ENCODE data around the gene FAM162B. TPM values are rescaled to one million over a fixed set of nuclear protein-coding genes. Genes with fewer than 3 reads are reported as not detected.
"Not testable (repeated sequence)": the region's sequence is repeated elsewhere in the genome, so short reads cannot be mapped to it uniquely, and the experiment has no call there.

The FAM162B gene
- polyA plus RNA-seq, 1 experiment = 6.4 TPM

GRCh38 chr6:116730513-116730912 is 35.0 kb downstream of the FAM162B start:
- no peak for TF ChIP-seq CTCF (IDR thresholded peaks at IDR 0.05; ENCODE audit: insufficient read depth, low read depth, low read length)
- H3K36me3 ChIP-seq (ENCODE audit: control insufficient read depth, insufficient read depth, low read length) = no peaks in the 10 kb centered on the region
- ChIA-PET CTCF (no interaction called here), POLR2A (no interaction called here)
- no peaks in the 10 kb centered on the region for H3K27me3 ChIP-seq (ENCODE audit: control insufficient read depth, insufficient read depth, low read length)
- no peak overlapping the region for H3K4me3 ChIP-seq (ENCODE audit: low read depth, low read length)
- no peak for DNase-seq (ENCODE audit: low read depth)

- ChIA-PET POLR2A (no interaction called here), CTCF (no interaction called here)
- TF ChIP-seq CTCF (IDR thresholded peaks at IDR 0.05; ENCODE audit: insufficient read depth, low read depth, low read length) = no peak
- no peak for DNase-seq (ENCODE audit: low read depth)
- H3K4me3 ChIP-seq (ENCODE audit: low read depth, low read length) = no peak overlapping the region
- H3K27me3 ChIP-seq (ENCODE audit: control insufficient read depth, insufficient read depth, low read length) = no peaks in the 10 kb centered on the region
- no peaks in the 10 kb centered on the region for H3K36me3 ChIP-seq (ENCODE audit: control insufficient read depth, insufficient read depth, low read length)
These were observed 38.6 kb downstream of the FAM162B start for GRCh38 chr6:116726947-116727346.

GRCh38 chr6:116714761-116715160 is 50.8 kb downstream of the FAM162B start:
- no peak for DNase-seq (ENCODE audit: low read depth)
- H3K36me3 ChIP-seq (ENCODE audit: control insufficient read depth, insufficient read depth, low read length) = peaks cover 2% of the 10 kb centered on the region
- no peak overlapping the region for H3K4me3 ChIP-seq (ENCODE audit: low read depth, low read length)
- CTCF ChIA-PET = interaction anchor here (0.6 kb wide), 1 partner anchor 427 kb away, joined by 3 read pairs; no protein-coding TSS in a partner anchor
- POLR2A ChIA-PET = no interaction called here
- no peak for TF ChIP-seq CTCF (IDR thresholded peaks at IDR 0.05; ENCODE audit: insufficient read depth, low read depth, low read length)
- no peaks in the 10 kb centered on the region for H3K27me3 ChIP-seq (ENCODE audit: control insufficient read depth, insufficient read depth, low read length)

- POLR2A ChIA-PET = no interaction called here
- no peak for DNase-seq (ENCODE audit: low read depth)
- TF ChIP-seq CTCF (IDR thresholded peaks at IDR 0.05; ENCODE audit: insufficient read depth, low read depth, low read length) = no peak
- Histone ChIP-seq H3K4me3 (ENCODE audit: low read depth, low read length) (no peak overlapping the region), H3K27me3 (ENCODE audit: control insufficient read depth, insufficient read depth, low read length) (no peaks in the 10 kb centered on the region), H3K36me3 (ENCODE audit: control insufficient read depth, insufficient read depth, low read length) (no peaks in the 10 kb centered on the region; the same call in 1 of the 2 replicates)
- CTCF ChIA-PET = interaction anchor here (0.6 kb wide), 1 partner anchor 427 kb away, joined by 3 read pairs; no protein-coding TSS in a partner anchor
These were observed 51.2 kb downstream of the FAM162B start for GRCh38 chr6:116714296-116714695.

- CTCF ChIA-PET = interaction anchor here (0.7 kb wide), 1 partner anchor 32 kb away, joined by 3 read pairs; no protein-coding TSS in a partner anchor
- no peaks in the 10 kb centered on the region for H3K36me3 ChIP-seq (ENCODE audit: control insufficient read depth, insufficient read depth, low read length)
- no peaks in the 10 kb centered on the region for H3K27me3 ChIP-seq (ENCODE audit: control insufficient read depth, insufficient read depth, low read length)
- POLR2A ChIA-PET = no interaction called here
- H3K4me3 ChIP-seq (ENCODE audit: low read depth, low read length) = no peak overlapping the region
- TF ChIP-seq CTCF (IDR thresholded peaks at IDR 0.05; ENCODE audit: insufficient read depth, low read depth, low read length) = no peak
- no peak for DNase-seq (ENCODE audit: low read depth)
These were observed 59.6 kb downstream of the FAM162B start for GRCh38 chr6:116705917-116706316.

- H3K27me3 ChIP-seq (ENCODE audit: control insufficient read depth, insufficient read depth, low read length); DNase-seq (ENCODE audit: low read depth); H3K36me3 ChIP-seq (ENCODE audit: control insufficient read depth, insufficient read depth, low read length); CTCF ChIA-PET; H3K4me3 ChIP-seq (ENCODE audit: low read depth, low read length); POLR2A ChIA-PET: not testable (repeated sequence)
These were observed 61.6 kb downstream of the FAM162B start for GRCh38 chr6:116703888-116704287.

Data from BJ (cell line).